Activated T-helper 9 cell treated with anti-CD3 and anti-CD28 coated beads, Interleukin-2, amount 50 U/mL, for 16 hours (primary cell): ENCODE data around the gene ALS2CL.
A peak's percentile ranks its signal among the peaks of the same experiment; 100 is the strongest.
"Not testable (repeated sequence)": the region's sequence is repeated elsewhere in the genome, so short reads cannot be mapped to it uniquely, and the experiment has no call there.

Experiments
- DNase-seq: peaks from one replicate; pipeline ENCODE4 v3.0.0-alpha.2; 2020; ENCODE audit warnings: low read depth

Gene ALS2CL

GRCh38 chr3:46704346-46704745 lies 10.9 kb upstream of the ALS2CL start:
- not testable (repeated sequence) for DNase-seq

- DNase-seq: no peak
These were observed 9.6 kb upstream of the ALS2CL start for GRCh38 chr3:46703013-46703520.

GRCh38 chr3:46702246-46703012 lies 8.9 kb upstream of the ALS2CL start:
- no peak for DNase-seq

- DNase-seq: no peak
These were observed 7.9 kb upstream of the ALS2CL start, which contains the start of gene TMIE for GRCh38 chr3:46701181-46701939. Gene TMIE (plus strand): TSS chr3:46701392. CDS start chr3:46701488, 96 bp downstream.

- no peak for DNase-seq
These were observed 7.3 kb upstream of the ALS2CL start for GRCh38 chr3:46700772-46701171.

- no peak for DNase-seq
These were observed 6.4 kb upstream of the ALS2CL start for GRCh38 chr3:46699676-46700523.

GRCh38 chr3:46695962-46696894 lies 2.7 kb upstream of the ALS2CL start:
- DNase-seq: no peak

- no peak for DNase-seq
These were observed 1.9 kb upstream of the ALS2CL start for GRCh38 chr3:46695177-46695961.

GRCh38 chr3:46694520-46694919 lies 1.0 kb upstream of the ALS2CL start:
- DNase-seq: no peak

- peak; percentile 29 for DNase-seq
These were observed 380 bp upstream of the ALS2CL start for GRCh38 chr3:46693892-46694226.

GRCh38 chr3:46692566-46692990 lies 901 bp downstream of the ALS2CL start:
- no peak for DNase-seq

GRCh38 chr3:46690798-46691197 lies 2.7 kb downstream of the ALS2CL start:
- DNase-seq: no peak

GRCh38 chr3:46685446-46685845 lies 8.0 kb downstream of the ALS2CL start:
- no peak for DNase-seq

- DNase-seq: no peak
These were observed 8.6 kb downstream of the ALS2CL start for GRCh38 chr3:46684891-46685290.

GRCh38 chr3:46682974-46683373 lies 10.5 kb downstream of the ALS2CL start:
- DNase-seq: no peak

- no peak for DNase-seq
These were observed 11.5 kb downstream of the ALS2CL start for GRCh38 chr3:46681856-46682540.

- DNase-seq: no peak
These were observed 12.1 kb downstream of the ALS2CL start for GRCh38 chr3:46681387-46681786.

- DNase-seq: no peak
These were observed 13.1 kb downstream of the ALS2CL start for GRCh38 chr3:46680298-46680826.

- DNase-seq: no peak
These were observed 13.8 kb downstream of the ALS2CL start for GRCh38 chr3:46679681-46680080.
